Astrocyte of the cerebellum (primary cell): ENCODE results near the gene YPEL1.
A peak's percentile ranks its signal among the peaks of the same experiment; 100 is the strongest.

Source experiments
- DNase-seq: peaks from one replicate; pipeline ENCODE4 v3.0.0-alpha.2; 2011; ENCODE audit warnings: low read depth
- H3K4me3 ChIP-seq: 2 replicates; pipeline ENCODE4 v1.5.1; 2011; ENCODE audit warnings: mild to moderate bottlenecking, low read depth, low read length, moderate library complexity
- CTCF ChIP-seq: IDR thresholded peaks from 2 replicates; pipeline ENCODE4 v1.5.1; 2012; ENCODE audit warnings: low read length, low read depth, moderate library complexity, mild to moderate bottlenecking; ENCODE audit errors: missing control alignments
- in situ Hi-C: cut with HindIII; loops from 2 replicates; pipeline ENCODE4 v1.10.0; 2017; ENCODE audit warnings: low sequenced_read_pairs

YPEL1 gene

GRCh38 chr22:21712751-21713427 lies 22.7 kb downstream of the YPEL1 start:
- DNase-seq, result peak; percentile 54
- H3K4me3 ChIP-seq, result no peak overlapping the region
- in situ Hi-C loops, result loop anchor here (5.0 kb wide), 1 partner anchor 224 kb away; no protein-coding TSS in a partner anchor
- peak; percentile 84 for TF ChIP-seq CTCF

- in situ Hi-C loops, result loop anchor here (5.0 kb wide), 1 partner anchor 225 kb away; no protein-coding TSS in a partner anchor
- DNase-seq, result no peak
- no peak overlapping the region for H3K4me3 ChIP-seq
- no peak for TF ChIP-seq CTCF
Observed at GRCh38 chr22:21711851-21712250, 23.7 kb downstream of the YPEL1 start.

- TF ChIP-seq CTCF, result no peak
- no peak for DNase-seq
- in situ Hi-C loops, result loop anchor here (5.0 kb wide), 1 partner anchor 227 kb away; no protein-coding TSS in a partner anchor
- no peak overlapping the region for H3K4me3 ChIP-seq
Observed at GRCh38 chr22:21710156-21710555, 25.4 kb downstream of the YPEL1 start.

- no peak for TF ChIP-seq CTCF
- no peak for DNase-seq
- in situ Hi-C loops, result loop anchor here (5.0 kb wide), 1 partner anchor 228 kb away; no protein-coding TSS in a partner anchor
- no peak overlapping the region for H3K4me3 ChIP-seq
Observed at GRCh38 chr22:21709688-21710087, 25.9 kb downstream of the YPEL1 start.

- DNase-seq, result no peak
- TF ChIP-seq CTCF, result no peak
- H3K4me3 ChIP-seq, result no peak overlapping the region
- in situ Hi-C loops, result no loop called here
Observed at GRCh38 chr22:21708960-21709359, 26.6 kb downstream of the YPEL1 start.

GRCh38 chr22:21707677-21708076 lies 27.9 kb downstream of the YPEL1 start:
- DNase-seq, result no peak
- no peak overlapping the region for H3K4me3 ChIP-seq
- TF ChIP-seq CTCF, result no peak
- in situ Hi-C loops, result no loop called here
